Measurements from ENCODE around the gene GPX6.
A peak's percentile ranks its signal among the peaks of the same experiment; 100 is the strongest.
"Not testable (repeated sequence)": the region's sequence is repeated elsewhere in the genome, so short reads cannot be mapped to it uniquely, and the experiment has no call there.

Gene GPX6

GRCh38 chr6:28523241-28523622, 7.6 kb upstream of the GPX6 start:
- DNase-seq: no peak

GRCh38 chr6:28522594-28523240, 7.1 kb upstream of the GPX6 start:
- DNase-seq: no peak

DNA sequence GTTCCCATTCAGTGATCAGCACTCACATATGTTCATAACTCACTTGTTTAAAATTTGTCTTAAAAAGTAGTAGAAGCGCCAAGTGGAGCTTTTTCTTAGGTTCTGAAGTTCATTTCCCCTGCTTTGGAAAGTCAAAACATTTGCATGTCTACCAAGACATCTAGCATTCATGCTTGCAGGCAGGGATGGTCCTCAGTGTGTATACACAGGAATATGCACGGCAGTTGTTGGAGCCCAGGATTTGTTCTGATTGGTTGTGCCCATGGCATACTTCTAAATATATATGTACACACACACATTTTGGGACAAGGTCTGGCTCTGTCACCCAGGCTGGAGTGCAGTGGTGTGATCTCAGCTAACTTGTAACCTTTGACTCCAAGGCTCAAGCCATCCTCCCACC, 2.4 kb upstream of the GPX6 start:
- no peak for DNase-seq

DNA sequence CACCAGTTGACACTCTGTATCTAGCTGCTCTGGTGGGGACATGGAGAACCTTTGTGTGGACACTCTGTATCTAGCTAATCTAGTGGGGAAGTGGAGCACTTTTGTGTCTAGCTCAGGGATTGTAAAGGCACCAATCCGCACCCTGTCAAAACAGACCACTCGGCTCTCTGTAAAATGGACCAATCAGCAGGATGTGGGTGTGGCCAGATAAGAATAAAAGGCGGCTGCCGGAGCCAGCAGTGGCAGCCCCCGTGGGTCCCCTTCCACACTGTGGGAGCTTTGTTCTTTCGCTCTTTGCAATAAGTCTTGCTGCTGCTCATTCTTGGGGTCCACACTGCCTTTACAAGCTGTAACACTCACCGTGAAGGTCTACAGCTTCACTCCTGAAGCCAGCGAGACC, 3.2 kb downstream of the GPX6 start:
- DNase-seq: not testable (repeated sequence)

GRCh38 chr6:28511628-28512300, 3.8 kb downstream of the GPX6 start:
- no peak for DNase-seq

GRCh38 chr6:28506807-28507475, 8.7 kb downstream of the GPX6 start:
- DNase-seq: no peak

GRCh38 chr6:28505733-28506132, 9.9 kb downstream of the GPX6 start:
- no peak for DNase-seq

GRCh38 chr6:28502709-28503305, 12.8 kb downstream of the GPX6 start:
- not testable (repeated sequence) for DNase-seq

DNA sequence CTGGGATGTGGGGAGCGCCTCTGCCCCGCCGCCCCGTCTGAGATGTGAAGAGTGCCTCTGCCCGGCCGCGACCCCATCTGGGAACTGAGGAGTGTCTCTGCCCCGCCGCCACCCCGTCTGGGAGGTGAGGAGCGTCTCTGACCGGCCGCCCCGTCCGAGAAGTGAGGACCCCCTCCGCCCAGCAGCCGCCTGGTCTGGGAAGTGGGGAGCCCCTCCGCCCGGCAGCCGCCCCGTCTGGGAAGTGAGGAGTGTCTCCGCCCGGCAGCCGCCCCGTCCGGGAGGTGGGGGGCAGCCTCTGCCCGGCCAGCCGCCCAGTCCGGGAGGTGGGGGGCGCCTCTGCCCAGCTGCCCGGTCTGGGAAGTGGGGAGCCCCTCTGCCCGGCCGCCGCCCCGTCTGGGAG, 13.5 kb downstream of the GPX6 start:
- not testable (repeated sequence) for DNase-seq

DNA sequence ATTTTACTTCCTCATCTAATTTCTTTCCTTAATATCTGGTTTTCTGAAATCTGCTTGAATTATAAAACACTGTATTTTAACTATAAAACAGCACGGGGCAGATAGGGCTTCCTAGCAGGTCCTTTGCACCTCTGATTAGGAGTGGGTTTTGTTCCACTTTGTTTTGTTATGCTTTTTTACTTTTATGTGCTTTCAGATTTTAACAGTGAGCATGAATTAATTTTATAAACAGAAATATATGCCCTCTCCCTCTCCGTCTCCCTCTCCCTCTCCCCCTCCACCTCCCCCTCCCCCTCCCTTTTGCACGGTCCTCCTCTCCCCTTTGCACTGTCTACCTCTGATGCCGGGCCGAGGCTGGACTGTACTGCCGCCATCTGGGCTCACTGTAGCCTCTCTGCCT, 14.3 kb downstream of the GPX6 start:
- no peak for DNase-seq

DNA sequence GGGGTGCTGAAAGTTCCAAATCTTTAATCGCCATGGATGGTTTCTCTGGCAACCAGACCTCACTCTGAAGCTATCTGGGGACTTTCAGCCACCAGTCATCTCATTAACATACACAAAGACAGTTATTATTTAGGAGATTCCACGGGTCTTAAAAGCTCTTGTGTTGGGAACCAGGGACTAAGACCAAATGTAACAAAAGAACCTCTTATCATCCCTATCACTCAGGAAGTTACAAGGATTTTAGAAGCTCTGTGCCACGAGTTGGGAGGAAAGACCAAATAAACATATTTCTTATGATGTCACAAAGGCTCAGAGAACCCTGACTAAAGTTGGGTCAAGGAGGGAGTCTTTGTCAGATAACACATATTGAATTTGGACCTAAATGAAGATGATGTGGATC, 17.7 kb downstream of the GPX6 start:
- DNase-seq: no peak

- no peak for DNase-seq
Measured at GRCh38 chr6:28497306-28497705, 18.3 kb downstream of the GPX6 start.

DNA sequence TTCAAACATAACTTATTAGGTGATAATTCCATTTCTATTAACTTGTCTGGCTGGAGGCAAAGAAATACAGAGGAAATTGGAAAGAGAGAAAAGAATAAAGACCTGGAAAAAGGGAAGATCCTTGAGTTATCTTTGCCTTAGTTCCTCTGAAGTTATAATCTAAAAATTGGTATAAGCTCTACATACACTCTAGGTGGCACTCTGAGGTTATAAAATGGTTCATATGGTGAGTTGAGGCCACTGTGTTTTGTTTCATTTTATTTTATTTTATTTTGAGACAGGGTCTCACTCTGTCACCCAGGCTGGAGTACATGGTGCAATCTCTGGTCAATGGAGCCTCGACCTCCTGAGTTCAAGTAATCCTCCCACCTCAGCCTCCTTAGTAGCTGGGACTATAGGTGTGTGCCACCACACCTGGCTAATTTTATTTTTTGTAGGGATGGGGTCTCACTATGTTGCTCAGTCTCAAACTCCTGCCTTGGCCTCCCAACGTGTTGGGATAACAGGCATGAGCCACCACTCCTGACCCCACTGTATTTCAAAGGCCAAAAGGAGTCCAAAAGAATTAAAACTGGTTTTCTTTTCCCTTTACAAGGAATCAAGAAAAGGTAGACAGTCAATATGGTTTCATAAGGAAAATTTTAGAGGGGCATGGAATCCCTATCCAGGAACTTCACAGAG, 19.4 kb downstream of the GPX6 start:
- DNase-seq: no peak

- no peak for DNase-seq
Measured at GRCh38 chr6:28491984-28492317, 23.6 kb downstream of the GPX6 start.

GRCh38 chr6:28490205-28490890, 25.2 kb downstream of the GPX6 start:
- peak; percentile 39 for DNase-seq

DNA sequence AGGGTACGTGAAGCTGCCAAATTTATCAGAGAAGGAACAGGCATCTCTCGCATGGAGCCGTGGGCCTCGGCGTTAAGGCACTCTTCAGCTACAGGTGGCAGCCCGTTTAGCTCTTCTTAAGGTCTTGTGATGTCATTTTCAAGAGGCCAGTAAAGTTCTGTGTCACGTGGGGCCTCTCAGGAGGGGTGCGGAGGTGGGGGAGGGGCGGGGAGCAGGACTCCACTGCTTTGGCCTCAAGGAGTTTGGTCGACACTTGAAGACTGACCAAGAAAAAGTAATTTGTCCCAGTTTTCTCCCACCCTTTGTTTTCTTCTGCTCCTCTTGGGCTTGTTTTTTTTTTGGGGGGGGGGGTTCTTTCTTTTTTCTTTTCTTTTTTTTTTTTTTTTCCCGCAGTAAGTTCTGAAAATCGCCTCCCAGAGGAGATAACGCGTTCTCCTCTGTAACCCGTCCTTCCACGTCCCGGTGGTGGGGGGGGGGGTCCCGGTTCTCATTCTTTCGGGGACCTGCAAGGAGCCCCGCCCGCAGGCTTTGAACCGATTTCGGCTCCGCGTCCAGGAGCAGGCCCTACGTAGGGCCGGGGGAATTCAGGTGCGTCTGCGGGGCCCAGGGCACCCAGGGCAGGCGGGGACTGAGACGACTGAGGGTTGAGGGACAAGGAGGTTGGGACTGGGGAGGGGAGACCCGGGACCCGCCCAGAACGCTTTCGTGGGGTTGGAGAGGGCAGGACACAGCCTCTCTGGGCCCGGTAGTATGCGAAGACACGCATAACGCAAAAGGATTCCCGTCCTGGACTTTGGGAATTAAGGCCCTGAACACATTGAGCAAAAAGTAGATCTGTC, 26.0 kb downstream of the GPX6 start:
- DNase-seq: peak; percentile 79

GRCh38 chr6:28488916-28489365, 26.7 kb downstream of the GPX6 start:
- peak; percentile 43 for DNase-seq

DNA sequence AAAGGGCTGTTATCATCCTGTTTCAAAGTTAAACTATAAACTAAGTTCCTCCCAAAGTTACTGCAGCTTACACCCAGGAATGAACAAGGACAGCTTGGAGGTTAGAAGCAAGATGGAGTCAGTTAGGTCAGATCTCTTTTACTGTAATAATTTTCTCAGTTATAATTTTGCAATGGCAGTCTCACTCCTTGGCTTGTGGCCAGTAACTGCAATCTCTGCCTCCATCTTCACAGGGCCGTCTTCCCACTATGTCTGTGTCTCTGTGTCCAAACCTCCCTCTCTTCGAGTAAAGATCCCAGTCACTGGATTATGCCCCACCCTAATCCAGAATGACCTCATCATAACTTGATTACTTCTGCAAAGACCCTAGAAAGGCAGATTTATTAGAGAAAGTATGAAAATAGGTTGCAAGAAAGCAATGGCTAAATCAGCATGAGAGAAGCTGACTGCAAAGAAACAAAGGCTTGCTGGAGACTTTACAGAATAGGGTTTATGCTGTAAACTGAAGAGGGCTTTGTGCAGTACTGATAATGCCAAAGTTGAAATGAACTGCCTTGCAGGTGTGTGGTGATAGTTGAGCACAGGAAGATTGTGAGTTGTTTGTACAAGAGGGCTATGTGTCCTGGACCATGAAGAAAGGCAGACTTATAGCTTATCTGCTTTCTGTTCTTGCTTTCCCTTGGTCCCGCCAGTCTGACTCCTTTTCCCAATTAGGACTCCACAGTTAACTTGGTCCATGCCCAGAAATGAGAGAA, 28.4 kb downstream of the GPX6 start:
- no peak for DNase-seq

- DNase-seq: no peak
Measured at GRCh38 chr6:28486533-28486932, 29.1 kb downstream of the GPX6 start.

DNA sequence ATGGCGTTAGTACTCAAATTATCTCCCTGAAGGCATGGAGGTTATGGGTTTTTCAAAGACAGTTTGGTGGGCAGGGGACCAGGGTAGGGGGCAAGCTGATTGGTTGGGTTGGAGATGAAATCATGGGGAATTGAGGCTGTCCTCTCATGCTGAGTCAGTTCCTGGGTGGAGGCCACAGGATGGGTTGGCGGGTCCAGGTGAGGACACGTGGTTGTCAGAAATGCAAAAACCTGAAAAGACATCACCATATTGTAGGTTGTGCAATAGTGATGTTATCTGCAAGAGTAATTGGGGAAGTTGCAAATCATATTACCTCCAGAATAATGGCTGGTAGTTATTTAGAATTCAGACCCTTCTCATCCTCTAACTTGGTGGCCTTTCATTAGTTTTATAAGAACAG, 30.1 kb downstream of the GPX6 start:
- DNase-seq: no peak

All from femur (tissue), 1 donor.